OCI-LY3 (cell line): ENCODE measurements around the gene ZNF597.

Experiments
- CTCF ChIP-seq: fragments of 200-600, 300-600 bp; sonication (generic); IDR thresholded peaks from 2 replicates; pipeline ENCODE4 v1.5.1; 2014; ENCODE audit warnings: antibody characterized with exemption, low read length, low read depth
- EZH2phosphoT487 ChIP-seq: fragments of 200-600 bp; shearing (Covaris generic); IDR thresholded peaks from 2 replicates; pipeline ENCODE4 v1.6.1; 2018; ENCODE audit warnings: antibody characterized with exemption, mixed run types, low read depth

- TF ChIP-seq CTCF (0 out of 2 replicates have a peak, but pooled peaks have one; percentile 15), EZH2phosphoT487 (no peak)
These were observed 47.8 kb upstream of the ZNF597 start for GRCh38 chr16:3490911-3491629.
